Measurements from ENCODE around the gene GRAMD2B.

The GRAMD2B gene

DNA sequence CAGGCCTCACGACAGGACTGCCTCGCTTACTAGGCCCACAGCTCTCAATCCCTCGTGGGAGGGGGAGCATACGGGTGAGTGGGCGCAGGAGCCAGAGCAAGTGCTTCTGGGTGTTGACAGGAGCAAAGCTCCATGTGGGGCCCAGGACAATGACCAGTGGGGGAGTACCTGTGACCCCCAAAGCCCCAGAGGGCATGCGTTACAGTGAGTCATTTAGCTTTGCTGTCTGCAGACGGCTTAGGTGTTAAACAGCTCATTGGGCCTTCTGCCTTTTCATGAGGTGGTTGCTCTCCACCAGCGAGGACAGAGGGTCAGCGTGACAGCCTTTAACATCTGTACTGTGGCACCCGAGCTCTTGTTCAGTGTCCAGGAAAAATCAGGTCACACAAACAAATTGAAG, 78.2 kb downstream of the GRAMD2B start:
- DNase-seq (ENCODE audit: low read depth) = no peak
- H3K4me3 ChIP-seq (ENCODE audit: low read length) = no peak overlapping the region
- TF ChIP-seq, protein P1, sequence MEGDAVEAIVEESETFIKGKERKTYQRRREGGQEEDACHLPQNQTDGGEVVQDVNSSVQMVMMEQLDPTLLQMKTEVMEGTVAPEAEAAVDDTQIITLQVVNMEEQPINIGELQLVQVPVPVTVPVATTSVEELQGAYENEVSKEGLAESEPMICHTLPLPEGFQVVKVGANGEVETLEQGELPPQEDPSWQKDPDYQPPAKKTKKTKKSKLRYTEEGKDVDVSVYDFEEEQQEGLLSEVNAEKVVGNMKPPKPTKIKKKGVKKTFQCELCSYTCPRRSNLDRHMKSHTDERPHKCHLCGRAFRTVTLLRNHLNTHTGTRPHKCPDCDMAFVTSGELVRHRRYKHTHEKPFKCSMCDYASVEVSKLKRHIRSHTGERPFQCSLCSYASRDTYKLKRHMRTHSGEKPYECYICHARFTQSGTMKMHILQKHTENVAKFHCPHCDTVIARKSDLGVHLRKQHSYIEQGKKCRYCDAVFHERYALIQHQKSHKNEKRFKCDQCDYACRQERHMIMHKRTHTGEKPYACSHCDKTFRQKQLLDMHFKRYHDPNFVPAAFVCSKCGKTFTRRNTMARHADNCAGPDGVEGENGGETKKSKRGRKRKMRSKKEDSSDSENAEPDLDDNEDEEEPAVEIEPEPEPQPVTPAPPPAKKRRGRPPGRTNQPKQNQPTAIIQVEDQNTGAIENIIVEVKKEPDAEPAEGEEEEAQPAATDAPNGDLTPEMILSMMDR (IDR thresholded peaks at IDR 0.05; ENCODE audit: insufficient read depth, low read depth, low read length, missing control alignments) = no peak

DNA sequence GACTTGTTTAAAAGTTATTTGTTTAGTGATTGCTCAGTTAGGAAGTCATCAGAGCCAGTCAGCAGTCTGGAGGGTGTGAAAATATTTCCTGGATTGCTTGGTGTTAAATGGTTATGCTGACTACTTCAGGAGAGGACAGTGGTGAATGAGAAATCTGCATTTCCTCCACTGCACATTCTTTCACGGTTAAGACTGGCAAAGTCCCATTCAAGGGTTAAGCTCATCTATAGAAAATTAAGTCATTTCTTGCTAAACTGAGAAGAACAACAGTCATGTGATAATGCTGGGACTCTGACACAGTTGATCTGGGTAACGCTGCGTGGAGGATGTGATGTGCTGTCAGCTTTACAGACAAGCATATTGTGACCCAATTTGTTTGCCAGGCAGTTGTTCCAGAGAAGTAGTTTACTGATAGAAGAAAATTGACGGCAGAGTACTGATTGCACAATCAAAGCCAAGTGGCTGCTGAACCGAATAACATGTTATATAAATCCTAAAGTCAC, 80.4 kb downstream of the GRAMD2B start:
- DNase-seq (ENCODE audit: low read depth) = peak; percentile 85
- TF ChIP-seq, protein P1 (IDR thresholded peaks at IDR 0.05; ENCODE audit: insufficient read depth, low read depth, low read length, missing control alignments) = no peak
- no peak overlapping the region for H3K4me3 ChIP-seq (ENCODE audit: low read length)

DNA sequence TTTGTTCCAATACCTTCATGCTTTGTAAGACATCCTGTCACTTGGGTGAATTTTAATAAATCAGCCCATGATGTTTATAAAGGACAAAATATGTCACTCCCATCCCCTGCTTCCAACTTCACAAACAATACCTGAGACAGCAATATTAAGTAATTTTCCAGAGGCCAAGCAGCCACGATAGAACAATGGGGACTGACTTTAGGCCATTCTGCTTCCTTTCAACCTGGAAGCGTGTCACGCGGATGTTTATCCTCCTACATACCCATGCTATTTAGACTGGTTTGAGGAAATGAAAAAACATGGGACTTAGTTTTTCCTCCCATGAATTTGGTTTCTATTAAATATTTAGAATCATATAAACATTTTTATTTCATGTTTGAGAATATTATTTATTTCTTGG, 82.9 kb downstream of the GRAMD2B start:
- H3K4me3 ChIP-seq (ENCODE audit: low read length) = no peak overlapping the region
- DNase-seq (ENCODE audit: low read depth) = no peak
- TF ChIP-seq, protein P1 (IDR thresholded peaks at IDR 0.05; ENCODE audit: insufficient read depth, low read depth, low read length, missing control alignments) = no peak

DNA sequence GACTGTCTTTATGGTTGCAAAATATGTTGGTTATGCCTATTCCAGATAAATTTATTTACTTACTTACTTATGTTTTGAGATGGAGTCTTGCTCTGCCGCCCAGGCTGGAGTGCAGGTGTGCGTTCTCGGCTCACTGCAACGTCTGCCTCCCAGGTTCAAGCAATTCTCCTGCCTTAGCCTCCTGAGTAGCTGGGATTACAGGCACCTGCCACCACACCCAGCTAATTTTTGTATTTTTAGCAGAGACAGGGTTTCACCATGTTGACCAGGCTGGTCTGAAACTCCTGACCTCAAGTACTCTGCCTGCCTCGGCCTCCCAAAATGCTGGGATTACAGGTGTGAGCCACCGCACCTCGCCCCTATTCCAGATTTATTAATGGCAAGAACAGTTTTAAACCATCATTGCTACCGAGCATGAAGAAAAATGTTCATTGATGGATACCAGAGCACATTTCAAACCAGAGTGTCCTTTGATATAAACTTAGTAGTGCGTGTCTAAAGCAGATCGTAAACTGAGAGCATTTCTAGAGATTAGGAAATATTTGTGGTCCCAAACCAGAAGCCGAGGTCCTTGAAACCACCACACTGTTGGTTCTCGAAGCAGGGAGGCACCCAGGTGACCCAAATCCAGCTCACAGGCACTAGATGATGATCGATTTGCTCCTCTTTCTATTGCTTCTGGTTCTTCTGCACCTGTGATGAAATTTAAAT, 85.2 kb downstream of the GRAMD2B start:
- no peak overlapping the region for H3K4me3 ChIP-seq (ENCODE audit: low read length)
- no peak for DNase-seq (ENCODE audit: low read depth)
- TF ChIP-seq, protein P1 (IDR thresholded peaks at IDR 0.05; ENCODE audit: insufficient read depth, low read depth, low read length, missing control alignments) = no peak

DNA sequence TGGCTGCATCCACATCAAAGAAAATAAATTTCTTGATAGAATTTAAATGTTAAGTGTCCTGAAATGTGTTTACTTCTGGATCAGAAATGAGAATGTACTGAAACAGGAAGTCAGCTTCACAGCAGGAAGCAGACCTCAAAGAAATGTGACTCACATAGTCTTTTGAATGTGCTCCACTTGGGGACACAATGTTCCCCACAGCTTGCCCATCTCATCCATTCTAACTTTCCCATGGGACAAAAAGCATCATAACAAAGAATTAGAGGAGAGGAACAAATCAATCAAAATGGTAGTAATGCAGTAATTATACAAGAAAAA, 85.7 kb downstream of the GRAMD2B start:
- peak; percentile 30 for DNase-seq (ENCODE audit: low read depth)
- TF ChIP-seq, protein P1 (IDR thresholded peaks at IDR 0.05; ENCODE audit: insufficient read depth, low read depth, low read length, missing control alignments) = no peak
- H3K4me3 ChIP-seq (ENCODE audit: low read length) = no peak overlapping the region

DNA sequence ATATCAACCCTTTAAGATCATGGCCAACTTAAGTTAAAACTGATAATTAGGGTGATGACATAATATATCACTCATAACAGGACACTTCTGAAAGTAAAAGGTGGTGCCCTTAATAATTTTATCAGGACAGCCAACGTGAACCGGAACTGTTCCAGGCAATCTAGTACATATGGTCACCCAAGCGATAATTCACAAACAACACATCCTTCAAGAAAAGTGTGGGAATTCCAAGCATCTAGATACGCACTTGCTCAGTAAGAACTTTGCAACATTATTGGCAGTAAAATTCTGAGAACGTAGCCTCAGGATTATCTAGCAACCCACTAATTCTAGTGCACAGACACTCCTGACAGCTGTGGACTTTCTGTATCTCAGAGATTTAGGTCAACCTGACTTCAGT, 86.1 kb downstream of the GRAMD2B start:
- DNase-seq (ENCODE audit: low read depth) = no peak
- TF ChIP-seq, protein P1 (IDR thresholded peaks at IDR 0.05; ENCODE audit: insufficient read depth, low read depth, low read length, missing control alignments) = no peak
- H3K4me3 ChIP-seq (ENCODE audit: low read length) = no peak overlapping the region

DNA sequence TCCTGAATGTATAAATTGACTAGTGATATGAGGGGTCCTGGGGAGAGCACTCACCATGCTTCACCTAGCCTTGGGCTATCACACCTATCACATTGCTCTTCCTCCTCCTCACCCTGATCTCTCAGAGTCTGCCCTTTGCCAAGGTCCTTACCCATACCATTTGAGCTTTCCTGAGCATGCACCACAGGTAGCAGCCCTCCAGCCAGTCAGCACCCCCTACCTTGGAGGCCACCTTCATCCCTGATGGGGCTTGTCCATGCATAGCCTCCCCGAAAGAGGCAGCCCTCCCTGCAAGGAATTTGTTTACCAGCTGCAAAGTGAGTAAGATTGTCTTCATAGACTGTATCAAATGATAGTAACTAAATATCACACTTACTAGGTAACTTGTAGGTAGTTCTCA, 88.8 kb downstream of the GRAMD2B start:
- TF ChIP-seq, protein P1 (IDR thresholded peaks at IDR 0.05; ENCODE audit: insufficient read depth, low read depth, low read length, missing control alignments) = no peak
- no peak for DNase-seq (ENCODE audit: low read depth)
- no peak overlapping the region for H3K4me3 ChIP-seq (ENCODE audit: low read length)
